GM19372 (cell line): ENCODE results near the gene PRIM2.
"Not testable (repeated sequence)": the region's sequence is repeated elsewhere in the genome, so short reads cannot be mapped to it uniquely, and the experiment has no call there.

ENCODE experiments used
- ATAC-seq: cut with Tn5 transposase; IDR thresholded peaks from one replicate; pipeline ENCODE4 v1.9.1; 2021; ENCODE audit warnings: mild to moderate bottlenecking, low read depth, moderate library complexity; ENCODE audit not compliant: unreplicated experiment

The PRIM2 gene

DNA sequence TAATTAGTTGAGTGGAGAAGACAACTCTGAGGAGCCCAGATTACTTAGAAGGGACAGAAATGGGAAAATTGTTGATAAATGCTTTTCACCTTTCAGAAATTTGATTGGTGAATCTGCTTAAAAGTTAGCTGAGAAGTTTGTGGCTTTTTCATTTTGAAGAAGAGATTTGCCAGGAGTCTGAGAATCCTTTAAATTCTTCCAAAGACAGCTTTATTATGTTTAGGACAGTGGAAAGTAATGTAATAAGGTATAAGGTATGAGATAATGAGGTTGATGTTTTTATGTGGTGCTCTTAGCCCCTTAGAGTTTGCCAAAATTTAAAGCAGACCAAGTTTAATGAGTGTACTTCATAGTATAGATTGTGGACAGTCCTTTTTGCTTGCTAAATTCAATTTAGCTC lies 42.3 kb downstream of the PRIM2 start:
- ATAC-seq: not testable (repeated sequence)

DNA sequence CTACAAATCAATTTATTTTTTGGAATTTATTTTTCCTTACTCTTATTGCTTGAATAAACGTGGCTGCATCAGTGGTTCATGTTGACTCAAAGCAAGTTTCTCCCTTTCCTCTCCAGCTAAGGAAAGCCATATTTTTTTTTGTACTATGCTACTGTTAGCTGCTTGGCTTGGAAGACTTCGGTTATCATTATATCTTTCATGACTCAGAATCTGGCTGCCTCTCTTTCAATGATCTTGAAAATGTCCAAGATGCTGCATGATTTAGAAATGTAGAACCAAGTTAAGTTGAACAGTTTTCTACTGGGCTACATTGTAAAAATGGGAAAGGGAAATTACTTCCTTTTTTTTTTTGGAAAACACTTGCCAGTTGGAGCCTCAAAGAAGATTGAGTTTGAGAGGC lies 44.9 kb downstream of the PRIM2 start:
- not testable (repeated sequence) for ATAC-seq

DNA sequence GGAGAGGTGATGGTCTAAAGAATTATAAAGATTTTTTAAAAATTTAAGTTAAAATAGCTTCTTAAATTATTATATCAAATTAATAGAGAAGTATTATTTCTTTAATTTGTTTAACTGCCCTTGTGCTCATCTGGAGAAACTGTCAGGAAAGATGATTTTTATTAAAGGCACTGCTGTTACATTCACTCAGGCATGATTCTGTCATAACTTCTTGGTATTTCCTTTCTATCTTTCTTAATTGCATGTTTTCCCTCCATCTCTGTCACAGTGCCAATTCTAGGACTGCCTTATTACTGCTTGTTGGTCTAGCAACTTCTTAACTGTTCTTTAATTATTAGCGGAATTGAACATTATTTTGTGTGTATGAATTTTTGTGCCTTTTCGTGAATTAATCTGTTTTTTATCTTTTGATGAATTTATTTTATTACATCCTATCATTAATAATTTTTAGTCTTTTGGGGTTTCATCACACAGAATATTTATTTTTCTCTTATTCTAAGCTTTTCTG lies 47.7 kb downstream of the PRIM2 start:
- ATAC-seq: not testable (repeated sequence)

DNA sequence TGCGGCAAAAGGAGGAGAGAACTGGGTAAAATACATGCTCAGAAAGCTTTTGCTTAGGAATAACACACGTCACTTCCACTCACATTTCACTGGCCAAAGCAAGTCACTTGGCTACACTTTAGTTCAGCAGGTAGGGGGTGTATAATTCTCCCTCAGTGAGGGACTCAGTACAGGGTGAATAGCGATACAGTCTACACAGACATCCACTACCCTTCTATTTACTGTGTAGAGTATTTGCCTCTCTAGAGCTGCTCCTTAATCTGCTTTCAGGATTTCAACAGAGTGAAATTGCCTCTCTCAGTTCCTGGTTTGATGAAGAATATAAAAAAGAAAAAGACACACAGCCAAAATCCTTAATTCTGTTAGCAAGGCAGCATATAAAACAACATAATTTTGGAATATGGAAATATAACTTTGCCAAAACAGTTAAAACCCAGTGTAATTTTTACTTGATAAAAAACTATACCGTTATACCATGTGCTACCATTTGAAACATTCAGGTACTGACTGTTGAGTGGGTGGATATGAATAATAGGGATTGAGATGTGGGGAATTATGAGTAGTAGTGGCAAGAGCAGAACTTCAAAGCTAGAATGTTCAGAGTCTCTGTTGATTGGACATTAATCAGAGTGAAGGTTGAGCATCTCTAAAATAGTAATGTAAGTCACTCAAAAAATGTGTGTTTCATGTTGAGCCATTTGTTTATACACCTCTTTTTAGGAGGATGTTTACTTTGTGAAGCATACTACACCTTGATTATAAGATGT lies 51.7 kb downstream of the PRIM2 start:
- ATAC-seq: not testable (repeated sequence)

GRCh38 chr6:57371779-57372178 lies 54.3 kb downstream of the PRIM2 start:
- not testable (repeated sequence) for ATAC-seq

GRCh38 chr6:57374764-57375163 lies 57.3 kb downstream of the PRIM2 start:
- not testable (repeated sequence) for ATAC-seq

- not testable (repeated sequence) for ATAC-seq
Observed at GRCh38 chr6:57376083-57376482, 58.7 kb downstream of the PRIM2 start.

DNA sequence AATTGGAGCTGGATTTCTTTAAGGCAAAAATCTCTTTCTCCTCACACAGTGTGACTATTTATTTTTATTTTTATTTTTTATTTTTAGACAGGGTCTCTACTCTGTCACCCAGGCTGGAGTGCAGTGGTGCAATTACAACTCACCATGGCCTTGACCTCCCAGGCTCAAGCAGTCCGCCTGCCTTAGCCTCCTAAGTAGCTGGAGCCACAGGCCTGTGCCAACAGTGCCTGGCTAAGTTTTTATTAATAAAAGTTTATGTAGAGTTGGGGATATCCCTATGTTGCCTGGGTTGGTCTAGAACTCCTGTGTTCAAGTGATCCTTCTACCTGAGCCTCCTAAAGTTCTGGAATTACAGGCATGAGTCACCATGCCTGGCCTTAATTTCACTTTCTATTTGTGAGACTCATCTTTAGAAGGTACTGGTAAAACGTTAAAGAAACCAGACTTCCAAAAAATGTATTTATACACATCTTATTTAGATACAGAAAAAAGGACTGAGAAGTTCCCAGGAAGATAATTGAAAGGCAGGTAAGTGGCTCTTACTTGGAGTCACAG lies 71.7 kb downstream of the PRIM2 start:
- ATAC-seq: not testable (repeated sequence)

DNA sequence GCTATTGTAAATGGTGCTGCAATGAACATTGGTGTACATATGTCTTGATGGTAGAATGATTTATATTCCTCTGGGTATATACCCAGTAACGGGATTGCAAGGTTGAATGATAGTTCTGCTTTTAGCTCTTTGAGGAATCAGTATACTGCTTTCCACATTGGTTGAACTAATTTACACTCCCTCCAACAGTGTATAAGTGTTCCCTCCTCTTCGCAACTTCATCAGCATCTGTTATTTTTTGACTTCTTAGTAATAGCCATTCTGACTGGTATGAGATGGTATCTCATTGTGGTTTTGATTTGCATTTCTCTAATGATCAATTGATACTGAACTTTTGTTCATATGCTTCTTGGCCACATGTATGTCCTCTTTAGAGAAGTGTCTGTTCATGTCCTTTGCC lies 73.4 kb downstream of the PRIM2 start:
- ATAC-seq: not testable (repeated sequence)

DNA sequence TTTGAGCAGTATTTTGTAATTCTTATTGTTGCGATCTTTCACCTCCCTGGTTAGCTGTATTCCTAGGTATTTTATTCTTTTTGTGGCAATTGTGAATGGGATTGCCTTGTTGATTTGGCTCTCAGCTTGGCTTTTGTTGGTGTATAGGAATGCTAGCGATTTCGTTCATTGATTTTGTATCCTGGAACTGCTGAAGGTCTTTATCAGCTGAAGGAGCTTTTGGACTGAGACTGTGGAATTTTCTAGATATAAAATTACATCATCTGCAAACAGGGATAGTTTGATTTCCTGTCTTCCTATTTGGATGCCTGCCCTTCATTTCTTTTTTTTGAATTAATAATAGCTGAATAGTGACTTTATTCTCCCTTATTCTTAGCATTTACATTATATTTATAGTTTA lies 74.6 kb downstream of the PRIM2 start:
- ATAC-seq: not testable (repeated sequence)

DNA sequence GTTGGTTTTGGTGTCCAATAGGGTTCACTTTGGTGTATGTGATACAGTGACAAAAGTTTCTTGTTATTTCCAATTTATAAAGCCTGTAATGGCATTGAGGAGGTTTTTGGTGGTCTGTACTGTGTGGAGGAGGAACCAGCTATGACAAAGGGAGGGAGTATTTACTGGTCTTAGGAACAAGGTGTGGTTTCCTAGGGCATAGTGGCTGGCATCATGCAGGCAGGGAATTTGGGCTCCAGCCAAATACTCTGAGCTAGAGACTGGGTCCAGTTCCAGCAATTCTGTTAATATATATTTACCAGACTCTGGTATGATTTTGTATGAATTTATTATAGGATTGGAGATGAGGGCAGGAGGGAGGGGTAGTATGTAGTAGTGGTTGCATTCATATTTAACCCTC lies 101.9 kb downstream of the PRIM2 start:
- not testable (repeated sequence) for ATAC-seq

DNA sequence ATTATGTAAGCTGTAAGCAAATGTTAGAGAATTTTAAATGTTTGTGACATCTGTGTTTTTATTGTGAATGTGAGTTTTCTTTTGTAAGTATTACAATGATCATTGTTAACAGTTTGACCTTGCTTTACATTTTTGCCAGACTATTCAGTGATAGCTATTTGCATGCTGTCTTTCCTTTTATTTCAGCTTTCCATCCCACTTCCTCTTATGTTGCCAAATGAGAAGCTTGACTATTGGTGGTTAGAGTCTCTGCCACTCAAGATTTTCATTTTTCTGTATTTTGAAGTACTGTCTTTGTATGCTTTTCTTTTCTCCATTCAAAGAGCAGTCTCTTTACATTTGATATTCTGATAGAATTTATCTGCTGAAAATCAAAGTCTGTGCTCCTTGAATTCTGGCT lies 104.1 kb downstream of the PRIM2 start:
- ATAC-seq: no peak

- no peak for ATAC-seq
Observed at GRCh38 chr6:57423468-57423867, 106.0 kb downstream of the PRIM2 start.

DNA sequence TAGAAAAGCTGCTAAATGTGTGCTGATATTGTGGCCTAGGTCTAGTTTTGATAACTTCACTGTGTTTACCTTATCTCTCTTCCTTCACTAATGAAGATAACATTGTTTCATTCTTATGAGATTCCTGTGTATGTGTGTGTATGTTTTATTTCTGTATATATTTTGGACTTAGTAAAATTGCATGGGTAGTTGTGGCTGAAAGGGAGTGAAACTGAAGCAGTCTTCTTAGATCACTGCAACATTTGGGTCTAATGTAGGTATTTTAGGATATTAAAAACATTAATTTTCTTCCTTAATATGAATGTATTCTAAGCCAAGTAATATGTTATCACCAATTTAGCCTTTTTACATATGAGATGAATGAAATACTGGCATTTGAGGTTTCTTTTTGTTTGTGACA lies 114.3 kb downstream of the PRIM2 start:
- not testable (repeated sequence) for ATAC-seq

DNA sequence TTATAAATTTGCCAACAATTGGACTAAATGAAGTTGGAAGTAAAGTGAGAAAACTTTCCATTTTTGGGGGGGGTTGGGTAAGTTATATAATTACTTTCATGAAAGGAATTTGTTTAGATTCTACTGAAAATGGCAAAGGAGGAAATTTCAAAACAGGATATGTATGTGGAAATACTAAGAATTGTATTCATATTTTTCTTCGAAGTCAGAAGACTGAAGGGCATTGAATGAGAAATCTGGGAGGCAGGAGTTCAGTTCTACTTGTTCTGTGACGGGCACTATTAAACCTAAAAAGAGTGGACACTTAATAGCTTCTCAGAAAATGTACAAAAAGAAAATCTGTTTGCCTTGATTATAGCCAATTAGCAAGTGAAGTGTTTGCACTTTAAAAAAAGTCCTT lies 114.7 kb downstream of the PRIM2 start:
- ATAC-seq: no peak

DNA sequence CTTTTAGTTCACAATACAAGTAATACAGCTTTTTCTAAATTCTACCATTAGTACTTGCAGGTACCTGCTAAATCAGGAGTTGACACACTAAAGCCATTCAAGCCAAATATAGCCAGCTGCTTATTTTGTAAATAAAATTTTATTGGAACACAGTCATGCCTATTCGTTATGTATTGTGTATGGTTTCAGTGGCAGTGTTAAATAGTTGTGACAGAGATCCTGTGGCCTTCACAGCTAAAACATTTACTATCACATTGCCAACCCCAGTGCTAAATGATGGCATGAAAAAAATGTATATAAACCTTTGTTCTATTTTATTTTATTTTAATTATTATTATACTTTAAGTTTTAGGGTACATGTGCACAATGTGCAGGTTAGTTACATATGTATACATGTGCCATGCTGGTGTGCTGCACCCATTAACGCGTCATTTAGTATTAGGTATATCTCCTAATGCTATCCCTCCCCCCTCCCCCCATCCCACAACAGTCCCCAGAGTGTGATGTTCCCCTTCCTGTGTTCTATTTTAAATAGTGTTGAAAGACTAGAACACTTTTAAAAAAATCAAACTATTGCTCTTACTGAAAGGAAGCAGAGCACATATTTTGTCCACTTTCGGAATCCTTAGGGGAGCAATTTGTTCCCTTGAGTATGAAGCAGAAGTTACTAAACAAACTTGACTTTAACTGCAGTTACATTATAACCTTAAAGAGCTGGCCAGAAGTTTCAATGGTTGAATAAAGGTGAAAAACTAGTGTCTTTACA lies 115.7 kb downstream of the PRIM2 start:
- peak; percentile 61 for ATAC-seq

- not testable (repeated sequence) for ATAC-seq
Observed at GRCh38 chr6:57433790-57434189, 116.4 kb downstream of the PRIM2 start.

DNA sequence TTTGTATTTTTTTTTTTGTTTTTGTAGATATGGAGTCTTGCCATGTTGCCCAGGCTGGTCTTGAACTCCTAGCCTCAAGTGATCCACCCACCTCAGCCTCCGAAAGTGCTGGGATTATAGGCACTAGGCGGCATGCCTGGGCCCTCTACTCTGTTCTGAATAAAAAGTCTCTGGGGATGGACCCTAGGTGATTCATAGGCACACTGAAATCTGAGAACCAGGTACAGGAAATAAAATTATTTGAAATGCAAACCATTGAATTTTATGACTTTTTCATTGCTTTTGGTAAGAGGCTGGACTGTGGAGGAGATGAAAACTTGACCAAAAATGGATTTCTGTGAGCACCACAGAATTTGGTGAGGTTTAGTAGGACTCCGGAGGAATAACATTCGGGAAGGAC lies 117.5 kb downstream of the PRIM2 start:
- no peak for ATAC-seq

GRCh38 chr6:57435475-57436160 lies 118.2 kb downstream of the PRIM2 start:
- no peak for ATAC-seq

GRCh38 chr6:57440735-57441134 lies 123.3 kb downstream of the PRIM2 start:
- not testable (repeated sequence) for ATAC-seq

GRCh38 chr6:57442133-57442532 lies 124.7 kb downstream of the PRIM2 start:
- ATAC-seq: not testable (repeated sequence)
